NT2/D1 (cell line): ENCODE data around the gene C19orf38.

Source experiments
- SUZ12 ChIP-seq: IDR thresholded peaks from 2 replicates; pipeline ENCODE4 v1.6.1; 2011; ENCODE audit not compliant: insufficient read length, insufficient read depth; ENCODE audit errors: extremely low read depth
- YY1 ChIP-seq: IDR thresholded peaks from 2 replicates; pipeline ENCODE4 v1.6.1; 2011; ENCODE audit not compliant: insufficient read length, insufficient read depth
- ZNF274 ChIP-seq: IDR thresholded peaks from 2 replicates; pipeline ENCODE4 v1.6.1; 2011; ENCODE audit warnings: mild to moderate bottlenecking, low read depth, low read length

DNA sequence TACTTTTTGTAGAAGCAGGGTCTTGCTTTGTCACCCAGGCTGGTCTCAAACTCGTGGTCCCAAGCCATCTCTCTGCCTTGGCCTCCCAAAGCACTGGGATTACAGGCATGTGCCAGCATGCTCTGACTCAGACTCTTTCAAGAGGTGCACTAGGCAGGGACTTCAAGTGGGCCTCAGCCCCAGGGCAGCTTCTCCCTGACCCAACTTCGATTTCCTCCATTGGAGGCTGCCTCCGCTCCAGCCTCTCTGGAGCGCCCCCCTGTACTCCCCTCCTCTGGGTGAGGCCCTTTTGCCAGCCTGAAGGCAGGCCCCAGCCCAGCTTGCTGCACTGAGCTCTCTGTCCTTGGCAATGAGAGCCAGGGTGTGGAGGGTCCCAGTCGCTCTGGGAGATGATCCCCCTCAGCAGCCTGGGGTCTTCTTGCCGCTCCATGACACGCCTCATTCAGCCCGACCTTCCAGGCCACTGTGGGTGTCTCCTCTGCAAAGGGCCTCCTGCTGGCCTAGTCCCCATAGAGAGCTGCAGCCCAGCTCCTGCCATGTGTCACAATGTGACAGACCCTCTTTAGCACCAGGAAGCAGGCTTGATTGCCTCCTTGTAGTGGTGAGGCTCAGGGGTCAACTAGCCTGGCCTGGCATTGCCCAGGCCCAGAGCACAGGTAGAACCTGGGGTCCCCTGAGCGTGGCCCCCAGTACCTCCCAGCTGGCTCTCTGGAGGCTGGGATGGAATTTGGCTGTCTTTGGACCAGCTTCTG, 39.6 kb downstream of the C19orf38 start:
- TF ChIP-seq YY1 (no peak), ZNF274 (no peak), SUZ12 (no peak)
